Adipocyte (in vitro differentiated cells): ENCODE results near the gene PLOD1.

Experiments
- DNase-seq: peaks from one replicate; pipeline ENCODE4 v3.0.0-alpha.2; 2015; ENCODE audit warnings: low read depth
- H3K27me3 ChIP-seq: replicated peaks from 2 replicates; pipeline ENCODE4 v1.7.0; 2013; ENCODE audit warnings: mild to moderate bottlenecking, low read length, moderate library complexity; ENCODE audit not compliant: control insufficient read depth, insufficient read depth
- H3K36me3 ChIP-seq: 2 replicates; pipeline ENCODE4 v1.7.0; 2013; ENCODE audit warnings: low read length, mild to moderate bottlenecking, moderate library complexity; ENCODE audit not compliant: control insufficient read depth, insufficient read depth, severe bottlenecking
- H3K4me1 ChIP-seq: 2 replicates; pipeline ENCODE4 v1.7.0; 2013; ENCODE audit warnings: mild to moderate bottlenecking, low read length, moderate library complexity; ENCODE audit not compliant: control insufficient read depth, insufficient read depth
- H3K4me3 ChIP-seq: 2 replicates; pipeline ENCODE4 v1.7.0; 2013; ENCODE audit warnings: mild to moderate bottlenecking, low read length, moderate library complexity
- H3K9ac ChIP-seq: 2 replicates; pipeline ENCODE4 v1.7.0; 2013; ENCODE audit warnings: mild to moderate bottlenecking, low read length, moderate library complexity
- H3K9me3 ChIP-seq: 2 replicates; pipeline ENCODE4 v1.7.0; 2013; ENCODE audit warnings: mild to moderate bottlenecking, low read length, moderate library complexity; ENCODE audit not compliant: control insufficient read depth

PLOD1 gene

DNA sequence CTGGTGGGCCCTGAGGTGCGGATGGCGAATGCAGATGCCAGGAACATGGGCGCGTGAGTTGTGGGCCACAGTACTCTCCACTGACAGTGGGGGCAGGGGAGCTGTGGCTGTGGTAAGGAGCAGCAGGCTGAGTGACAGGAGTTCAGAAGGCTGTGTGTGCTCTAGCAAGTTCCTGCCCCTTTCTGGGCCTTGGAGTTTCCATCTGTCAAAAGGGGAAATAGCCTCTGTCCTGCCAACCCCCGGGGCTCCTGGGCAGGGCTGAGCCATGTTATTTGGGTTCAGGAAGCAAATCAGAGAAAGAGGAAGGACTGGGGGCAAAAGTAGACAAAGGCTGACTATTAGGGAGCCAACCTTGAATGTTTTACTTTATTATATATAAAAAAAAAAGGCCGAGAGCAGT, 26.2 kb downstream of the PLOD1 start:
- H3K9me3 ChIP-seq = no peaks in the 10 kb centered on the region
- no peak overlapping the region for H3K9ac ChIP-seq
- no peak overlapping the region for H3K4me3 ChIP-seq
- H3K27me3 ChIP-seq = no peaks in the 10 kb centered on the region
- H3K36me3 ChIP-seq = peaks cover 57% of the 10 kb centered on the region
- peaks cover 11% of the 10 kb centered on the region for H3K4me1 ChIP-seq
- DNase-seq = no peak

DNA sequence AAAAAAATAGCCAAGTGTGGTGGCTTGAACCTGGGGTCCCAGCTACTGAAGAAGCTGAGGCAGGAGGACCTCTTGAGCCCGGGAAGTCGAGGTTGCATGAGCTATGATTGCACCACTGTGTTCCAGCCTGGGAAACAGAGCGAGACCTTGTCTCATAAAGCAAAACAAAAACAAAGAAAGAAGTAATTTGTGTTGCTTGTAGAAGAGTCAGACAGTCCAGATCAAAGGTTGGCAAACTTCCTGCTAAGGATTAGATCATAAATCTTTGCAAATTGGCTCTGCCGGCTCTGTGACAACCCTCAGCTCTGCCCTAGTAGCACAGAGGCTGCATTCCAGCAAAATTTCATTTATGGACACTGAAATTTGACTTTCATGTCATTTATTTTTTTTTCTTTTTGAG, 26.7 kb downstream of the PLOD1 start:
- DNase-seq = peak; percentile 80
- Histone ChIP-seq H3K9ac (no peak overlapping the region), H3K27me3 (no peaks in the 10 kb centered on the region), H3K4me1 (peaks cover 11% of the 10 kb centered on the region), H3K36me3 (peaks cover 59% of the 10 kb centered on the region), H3K4me3 (no peak overlapping the region), H3K9me3 (no peaks in the 10 kb centered on the region)

DNA sequence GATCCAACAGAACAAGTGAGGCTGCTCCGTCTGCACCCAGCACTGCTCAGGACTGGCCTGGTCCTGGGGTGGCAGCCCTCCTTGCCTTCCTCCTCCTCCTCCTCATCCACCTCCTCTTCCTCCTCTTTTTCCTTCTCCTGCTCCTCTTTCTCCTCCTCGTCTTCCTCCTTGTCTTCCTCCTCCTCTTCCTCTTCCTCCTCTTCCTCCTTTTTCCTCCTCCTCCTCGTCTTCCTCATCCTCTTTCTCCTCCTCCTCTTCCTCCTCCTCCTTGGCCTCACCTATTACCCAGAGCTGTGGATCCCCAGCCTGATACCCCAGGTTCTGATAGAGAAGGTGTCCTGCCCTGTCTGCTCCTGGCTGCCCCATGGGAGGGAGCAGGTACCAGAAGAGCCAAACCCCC, 29.1 kb downstream of the PLOD1 start:
- Histone ChIP-seq H3K27me3 (no peaks in the 10 kb centered on the region), H3K9me3 (no peaks in the 10 kb centered on the region), H3K4me3 (no peak overlapping the region), H3K9ac (no peak overlapping the region), H3K4me1 (peaks cover 11% of the 10 kb centered on the region), H3K36me3 (peaks cover 46% of the 10 kb centered on the region)
- no peak for DNase-seq

- no peak overlapping the region for H3K9ac ChIP-seq
- H3K4me1 ChIP-seq = peaks cover 11% of the 10 kb centered on the region
- H3K9me3 ChIP-seq = no peaks in the 10 kb centered on the region
- H3K36me3 ChIP-seq = peaks cover 44% of the 10 kb centered on the region
- no peaks in the 10 kb centered on the region for H3K27me3 ChIP-seq
- no peak for DNase-seq
- H3K4me3 ChIP-seq = no peak overlapping the region
Measured at GRCh38 chr1:11964656-11965055, 30.1 kb downstream of the PLOD1 start.

DNA sequence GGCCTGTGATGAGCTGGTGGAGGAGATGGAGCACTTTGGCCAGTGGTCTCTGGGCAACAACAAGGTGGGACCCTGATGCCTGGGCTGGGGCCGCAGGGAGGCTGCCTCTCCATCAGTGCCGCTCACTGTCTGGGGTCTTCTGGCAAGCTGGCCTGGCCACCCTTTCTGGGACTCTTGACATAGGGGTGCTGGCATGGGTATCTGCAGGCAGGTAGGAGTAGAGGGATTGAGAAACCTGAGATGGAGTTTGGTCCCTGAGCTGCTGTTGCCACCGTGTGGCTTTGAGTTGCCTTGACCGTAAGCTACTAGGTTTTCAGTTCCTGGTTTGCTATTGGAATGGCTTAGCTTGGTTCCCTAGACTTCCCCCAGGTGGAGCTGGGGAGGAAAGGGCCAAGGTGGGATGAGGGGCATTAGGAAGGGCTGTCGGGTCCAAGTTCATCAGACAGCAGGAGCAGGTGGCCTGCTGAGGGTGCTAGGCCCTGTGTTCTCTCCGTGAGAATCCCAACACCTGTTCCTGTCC, 32.6 kb downstream of the PLOD1 start:
- Histone ChIP-seq H3K4me1 (no peaks in the 10 kb centered on the region), H3K4me3 (no peak overlapping the region), H3K9ac (no peak overlapping the region), H3K9me3 (no peaks in the 10 kb centered on the region), H3K27me3 (no peaks in the 10 kb centered on the region), H3K36me3 (peaks cover 43% of the 10 kb centered on the region)
- no peak for DNase-seq

DNA sequence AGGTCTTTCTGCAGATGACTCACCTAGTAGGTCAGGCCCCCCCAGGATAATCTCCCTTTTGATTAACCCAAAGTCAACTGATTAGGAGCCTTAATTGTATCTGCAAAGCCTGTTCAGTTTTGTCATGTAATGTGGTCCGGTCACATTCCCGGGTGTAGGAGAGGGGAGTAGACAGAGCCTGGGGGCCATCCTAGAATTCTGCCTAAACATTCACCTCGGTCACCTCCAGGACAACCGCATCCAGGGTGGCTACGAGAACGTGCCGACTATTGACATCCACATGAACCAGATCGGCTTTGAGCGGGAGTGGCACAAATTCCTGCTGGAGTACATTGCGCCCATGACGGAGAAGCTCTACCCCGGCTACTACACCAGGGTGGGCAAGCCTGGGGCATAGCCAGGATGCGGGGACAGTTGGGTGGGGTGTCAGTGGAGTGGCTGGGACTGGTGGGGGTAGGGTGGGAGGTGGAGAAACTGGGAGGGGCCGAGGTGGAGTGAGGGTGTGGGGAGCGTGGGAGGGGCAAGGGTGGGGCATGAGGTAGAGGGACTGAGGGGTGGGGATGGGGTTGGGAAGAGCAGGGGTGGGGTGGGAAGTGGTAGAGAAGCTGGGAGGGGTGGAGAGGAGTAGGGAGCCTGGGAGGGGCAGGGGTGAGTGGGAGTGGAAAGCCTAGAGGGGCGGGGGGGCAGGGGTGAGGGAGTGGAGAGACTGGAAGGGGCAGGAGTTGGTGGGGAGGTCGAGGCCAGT, 36.1 kb downstream of the PLOD1 start:
- Histone ChIP-seq H3K9ac (no peak overlapping the region), H3K4me1 (no peaks in the 10 kb centered on the region), H3K9me3 (no peaks in the 10 kb centered on the region), H3K36me3 (peaks cover 38% of the 10 kb centered on the region), H3K4me3 (no peak overlapping the region), H3K27me3 (no peaks in the 10 kb centered on the region)
- DNase-seq = no peak

GRCh38 chr1:11977625-11978024, 43.1 kb downstream of the PLOD1 start:
- H3K9me3 ChIP-seq = no peaks in the 10 kb centered on the region
- H3K4me1 ChIP-seq = peaks cover 26% of the 10 kb centered on the region
- H3K36me3 ChIP-seq = peaks cover 27% of the 10 kb centered on the region
- DNase-seq = peak; percentile 92
- H3K4me3 ChIP-seq = no peak overlapping the region
- H3K9ac ChIP-seq = no peak overlapping the region
- H3K27me3 ChIP-seq = no peaks in the 10 kb centered on the region

GRCh38 chr1:11978301-11978700, 43.8 kb downstream of the PLOD1 start:
- no peaks in the 10 kb centered on the region for H3K27me3 ChIP-seq
- H3K4me3 ChIP-seq = no peak overlapping the region
- no peak for DNase-seq
- H3K4me1 ChIP-seq = peaks cover 26% of the 10 kb centered on the region
- peaks cover 30% of the 10 kb centered on the region for H3K36me3 ChIP-seq
- H3K9me3 ChIP-seq = no peaks in the 10 kb centered on the region
- H3K9ac ChIP-seq = no peak overlapping the region

- no peak for DNase-seq
- H3K9ac ChIP-seq = peak overlapping the region; percentile 99
- H3K27me3 ChIP-seq = no peaks in the 10 kb centered on the region
- peak overlapping the region; percentile 99 for H3K4me3 ChIP-seq
- H3K9me3 ChIP-seq = no peaks in the 10 kb centered on the region
- H3K36me3 ChIP-seq = peaks cover 33% of the 10 kb centered on the region
- peaks cover 35% of the 10 kb centered on the region for H3K4me1 ChIP-seq
Measured at GRCh38 chr1:11979028-11979850, 44.7 kb downstream of the PLOD1 start.

GRCh38 chr1:11979851-11980675, 45.5 kb downstream of the PLOD1 start, which contains the start of gene MFN2:
MFN2 (plus strand) TSS chr1:11980444; CDS start chr1:11989169, 8,725 bp downstream.
- peak; percentile 98 for DNase-seq
- Histone ChIP-seq H3K27me3 (no peaks in the 10 kb centered on the region), H3K4me3 (peak within 1 kb of the TSS; percentile 99), H3K9ac (peak within 1 kb of the TSS; percentile 99), H3K4me1 (peaks cover 41% of the 10 kb centered on the region), H3K36me3 (peaks cover 30% of the 10 kb centered on the region), H3K9me3 (no peaks in the 10 kb centered on the region)

DNA sequence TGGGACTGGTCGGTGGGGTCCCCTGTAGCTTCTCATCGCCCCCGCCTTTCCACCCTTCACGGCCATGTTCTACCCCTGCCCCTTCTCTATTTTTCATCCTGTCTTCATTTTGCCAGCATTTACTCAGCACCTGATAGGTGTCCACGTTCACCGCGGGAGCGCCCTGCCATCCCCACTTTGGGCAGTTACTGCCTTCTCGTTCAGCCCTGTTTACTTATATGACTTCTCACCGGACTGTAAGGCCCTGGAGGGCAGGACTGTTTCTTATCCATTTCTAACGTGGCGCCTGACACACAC, 46.1 kb downstream of the PLOD1 start:
- no peak for DNase-seq
- Histone ChIP-seq H3K9me3 (no peaks in the 10 kb centered on the region), H3K4me1 (peaks cover 42% of the 10 kb centered on the region), H3K4me3 (peak overlapping the region; percentile 99), H3K9ac (peak overlapping the region; percentile 99), H3K27me3 (no peaks in the 10 kb centered on the region), H3K36me3 (peaks cover 27% of the 10 kb centered on the region)
